K562 (cell line): Measurements from ENCODE around the gene STUB1. TPM values are rescaled to one million over a fixed set of nuclear protein-coding genes. Genes with fewer than 3 reads are reported as not detected.
A peak's percentile ranks its signal among the peaks of the same experiment; 100 is the strongest.

Experiments
- KDM5B ChIP-seq: fragments of 200-600 bp; sonication (generic); IDR thresholded peaks from 2 replicates; pipeline ENCODE4 v1.6.1; 2012; ENCODE audit warnings: low read depth, mild to moderate bottlenecking, moderate library complexity, low read length, control low read depth, inconsistent platforms; ENCODE audit not compliant: insufficient replicate concordance
- TCF3 ChIP-seq: sonication (generic); formaldehyde crosslinking; IDR thresholded peaks from 2 replicates; pipeline ENCODE4 v1.4.0; 2020; ENCODE audit warnings: mild to moderate bottlenecking, missing genetic modification reagents
- polyA plus RNA-seq, 8 experiments: library from polyadenylated mRNA; depleted of rRNA in 4 of 8; stranded (reverse) in 5 of 8; unstranded in 3 of 8; fragments of >200 nt; fragmentation: Nextera tagmentation in 2 of 8; fragmentation: Illumina TruSeq in 1 of 8; extraction: Ambion mirVana in 2 of 8; extraction: Trizol in 1 of 8; gene quantifications; 2 replicates each; pipeline versions ENCODE4 v1.2.1 to v1.2.3, GENCODE V29; 2011 to 2014; ENCODE audit warnings: inconsistent platforms in 1 of 8, missing spikeins in 1 of 8
- total RNA-seq, 7 experiments: library from RNA; depleted of rRNA in 6 of 7; stranded (reverse); fragments of >200 nt in 6 of 7; fragmentation: Illumina TruSeq in 2 of 7; extraction: Trizol in 2 of 7; gene quantifications; 2 replicates each; pipeline versions ENCODE4 v1.2.1 to v1.2.3, GENCODE V29; 2011 to 2021; ENCODE audit warnings: low replicate concordance in 1 of 7
- TF ChIP-seq, protein P1 (sequence below): sonication (generic); formaldehyde crosslinking; IDR thresholded peaks from 2 replicates; pipeline ENCODE4 v1.8.0; 2022; ENCODE audit warnings: mild to moderate bottlenecking, missing genetic modification reagents, borderline replicate concordance
- TF ChIP-seq, protein P2 (sequence below): fragments of 450-650 bp; IDR thresholded peaks from 2 replicates; pipeline ENCODE4 v1.6.1; 2016; ENCODE audit warnings: borderline replicate concordance
- TF ChIP-seq, protein P3 (sequence below): sonication (generic); formaldehyde crosslinking; IDR thresholded peaks from 2 replicates; pipeline ENCODE4 v1.8.0; 2022; ENCODE audit warnings: mild to moderate bottlenecking, low read depth, missing genetic modification reagents

STUB1 gene
- total and polyA plus RNA-seq, 9 of the 15 experiments (the other 6 are each of a cell fraction or from before 2014, with no cell fraction given) = 10.6 to 251 (median 152) TPM

DNA sequence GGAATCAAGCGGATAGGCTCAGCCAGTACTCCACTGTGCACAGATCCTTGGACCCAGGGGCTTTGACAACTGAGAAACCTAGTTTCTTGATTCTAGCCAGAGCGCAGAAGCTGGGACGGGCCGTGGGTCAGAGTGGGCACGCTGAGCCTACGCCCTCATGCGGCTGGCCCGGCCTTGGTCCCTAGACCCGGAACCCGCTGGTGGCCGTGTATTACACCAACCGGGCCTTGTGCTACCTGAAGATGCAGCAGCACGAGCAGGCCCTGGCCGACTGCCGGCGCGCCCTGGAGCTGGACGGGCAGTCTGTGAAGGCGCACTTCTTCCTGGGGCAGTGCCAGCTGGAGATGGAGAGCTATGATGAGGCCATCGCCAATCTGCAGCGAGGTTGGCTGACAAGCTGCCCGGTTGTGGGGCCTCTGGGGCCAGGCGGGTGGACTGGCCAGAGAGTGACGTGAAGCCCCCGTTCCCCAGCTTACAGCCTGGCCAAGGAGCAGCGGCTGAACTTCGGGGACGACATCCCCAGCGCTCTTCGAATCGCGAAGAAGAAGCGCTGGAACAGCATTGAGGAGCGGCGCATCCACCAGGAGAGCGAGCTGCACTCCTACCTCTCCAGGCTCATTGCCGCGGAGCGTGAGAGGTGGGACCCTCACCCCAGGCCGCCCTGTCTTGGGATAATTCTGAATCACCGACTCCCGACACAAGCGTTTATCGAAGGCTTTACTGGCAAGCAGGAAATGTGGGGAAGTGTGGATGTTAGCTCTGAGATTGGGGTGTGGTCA lies 946 bp downstream of the STUB1 start (continued):
- TF ChIP-seq, protein P1, sequence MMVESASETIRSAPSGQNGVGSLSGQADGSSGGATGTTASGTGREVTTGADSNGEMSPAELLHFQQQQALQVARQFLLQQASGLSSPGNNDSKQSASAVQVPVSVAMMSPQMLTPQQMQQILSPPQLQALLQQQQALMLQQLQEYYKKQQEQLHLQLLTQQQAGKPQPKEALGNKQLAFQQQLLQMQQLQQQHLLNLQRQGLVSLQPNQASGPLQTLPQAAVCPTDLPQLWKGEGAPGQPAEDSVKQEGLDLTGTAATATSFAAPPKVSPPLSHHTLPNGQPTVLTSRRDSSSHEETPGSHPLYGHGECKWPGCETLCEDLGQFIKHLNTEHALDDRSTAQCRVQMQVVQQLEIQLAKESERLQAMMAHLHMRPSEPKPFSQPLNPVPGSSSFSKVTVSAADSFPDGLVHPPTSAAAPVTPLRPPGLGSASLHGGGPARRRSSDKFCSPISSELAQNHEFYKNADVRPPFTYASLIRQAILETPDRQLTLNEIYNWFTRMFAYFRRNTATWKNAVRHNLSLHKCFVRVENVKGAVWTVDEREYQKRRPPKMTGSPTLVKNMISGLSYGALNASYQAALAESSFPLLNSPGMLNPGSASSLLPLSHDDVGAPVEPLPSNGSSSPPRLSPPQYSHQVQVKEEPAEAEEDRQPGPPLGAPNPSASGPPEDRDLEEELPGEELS = no peak
- TF ChIP-seq KDM5B (peak; percentile 34), TCF3 (CRISPR knock-in tag) (peak; percentile 34; the same call in 1 of the 2 replicates)
- TF ChIP-seq, protein P2, sequence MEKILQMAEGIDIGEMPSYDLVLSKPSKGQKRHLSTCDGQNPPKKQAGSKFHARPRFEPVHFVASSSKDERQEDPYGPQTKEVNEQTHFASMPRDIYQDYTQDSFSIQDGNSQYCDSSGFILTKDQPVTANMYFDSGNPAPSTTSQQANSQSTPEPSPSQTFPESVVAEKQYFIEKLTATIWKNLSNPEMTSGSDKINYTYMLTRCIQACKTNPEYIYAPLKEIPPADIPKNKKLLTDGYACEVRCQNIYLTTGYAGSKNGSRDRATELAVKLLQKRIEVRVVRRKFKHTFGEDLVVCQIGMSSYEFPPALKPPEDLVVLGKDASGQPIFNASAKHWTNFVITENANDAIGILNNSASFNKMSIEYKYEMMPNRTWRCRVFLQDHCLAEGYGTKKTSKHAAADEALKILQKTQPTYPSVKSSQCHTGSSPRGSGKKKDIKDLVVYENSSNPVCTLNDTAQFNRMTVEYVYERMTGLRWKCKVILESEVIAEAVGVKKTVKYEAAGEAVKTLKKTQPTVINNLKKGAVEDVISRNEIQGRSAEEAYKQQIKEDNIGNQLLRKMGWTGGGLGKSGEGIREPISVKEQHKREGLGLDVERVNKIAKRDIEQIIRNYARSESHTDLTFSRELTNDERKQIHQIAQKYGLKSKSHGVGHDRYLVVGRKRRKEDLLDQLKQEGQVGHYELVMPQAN = no peak
- TF ChIP-seq, protein P3, sequence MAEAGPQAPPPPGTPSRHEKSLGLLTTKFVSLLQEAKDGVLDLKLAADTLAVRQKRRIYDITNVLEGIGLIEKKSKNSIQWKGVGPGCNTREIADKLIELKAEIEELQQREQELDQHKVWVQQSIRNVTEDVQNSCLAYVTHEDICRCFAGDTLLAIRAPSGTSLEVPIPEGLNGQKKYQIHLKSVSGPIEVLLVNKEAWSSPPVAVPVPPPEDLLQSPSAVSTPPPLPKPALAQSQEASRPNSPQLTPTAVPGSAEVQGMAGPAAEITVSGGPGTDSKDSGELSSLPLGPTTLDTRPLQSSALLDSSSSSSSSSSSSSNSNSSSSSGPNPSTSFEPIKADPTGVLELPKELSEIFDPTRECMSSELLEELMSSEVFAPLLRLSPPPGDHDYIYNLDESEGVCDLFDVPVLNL (CRISPR knock-in tag) = no peak
